ENCODE results near the gene KRT7.

The KRT7 gene

GRCh38 chr12:52187640-52188039 is 45.4 kb upstream of the KRT7 start:
- TF ChIP-seq CTCF (conservative IDR thresholded peaks at IDR 0.05), result no peak
- H3K27ac ChIP-seq, result no peak overlapping the region

DNA sequence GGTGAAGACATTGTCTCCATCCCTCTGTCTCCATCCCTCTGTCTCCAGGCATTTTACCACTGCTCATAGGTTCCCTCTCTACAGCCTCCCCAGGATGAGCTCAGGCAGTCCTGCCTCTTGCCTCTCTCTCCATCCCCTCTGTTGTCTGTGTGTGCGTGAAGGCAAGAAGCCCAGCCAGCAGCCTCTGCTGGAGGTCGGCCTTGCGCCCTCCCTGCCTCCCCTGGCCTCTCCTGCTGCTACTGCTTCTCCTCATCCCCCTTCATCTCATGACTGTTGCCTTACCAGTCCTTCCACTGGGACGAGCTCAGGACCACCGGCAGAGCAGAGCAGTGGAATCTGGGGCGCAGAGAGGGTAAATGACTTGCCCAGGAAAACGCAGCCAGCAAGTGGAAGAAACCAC is 44.4 kb upstream of the KRT7 start:
- no peak for TF ChIP-seq CTCF (conservative IDR thresholded peaks at IDR 0.05)
- no peak overlapping the region for H3K27ac ChIP-seq

DNA sequence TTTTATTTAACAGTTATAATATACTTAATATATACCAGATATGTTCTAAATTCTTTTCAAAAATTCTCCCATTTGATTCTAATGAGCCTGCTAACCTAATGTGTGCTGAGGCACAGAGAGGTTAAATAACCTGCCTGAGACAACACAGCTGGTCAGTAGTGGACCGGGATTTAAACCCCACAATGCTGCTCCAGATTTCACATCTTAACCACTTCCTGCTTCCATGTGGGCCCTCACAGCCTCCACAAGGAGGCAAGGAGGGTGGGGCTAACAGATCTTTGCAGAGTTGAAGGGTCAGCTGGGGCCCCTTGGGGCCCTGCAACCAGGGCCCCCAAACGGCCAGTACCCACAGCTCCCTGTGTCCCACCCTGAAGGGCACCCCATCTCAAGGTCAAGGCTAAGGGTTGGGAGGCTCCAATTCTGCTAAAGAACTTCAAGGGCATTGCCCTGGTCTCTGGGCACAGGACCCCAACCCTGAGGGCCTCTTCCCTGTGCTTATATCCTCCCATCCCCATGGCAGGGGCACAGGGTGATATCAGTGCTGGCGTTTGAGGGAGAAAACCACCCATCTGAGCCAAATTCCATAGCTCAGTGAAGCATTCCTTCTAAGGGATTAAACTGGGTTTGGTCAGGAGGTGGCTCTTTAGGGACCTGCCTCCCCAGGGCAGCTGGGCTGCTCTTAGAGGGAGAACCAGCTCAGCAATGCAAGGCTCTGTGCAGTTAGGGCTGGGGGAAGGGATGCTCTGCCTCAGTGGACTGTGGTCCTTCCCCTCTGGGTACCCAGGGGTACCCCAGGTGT is 43.5 kb upstream of the KRT7 start:
- no peak overlapping the region for H3K27ac ChIP-seq
- no peak for TF ChIP-seq CTCF (conservative IDR thresholded peaks at IDR 0.05)

- TF ChIP-seq CTCF (conservative IDR thresholded peaks at IDR 0.05), result no peak
- peak overlapping the region; percentile 71; the same call in 1 of the 2 replicates for H3K27ac ChIP-seq
These were observed 41.9 kb upstream of the KRT7 start for GRCh38 chr12:52190860-52191729.

DNA sequence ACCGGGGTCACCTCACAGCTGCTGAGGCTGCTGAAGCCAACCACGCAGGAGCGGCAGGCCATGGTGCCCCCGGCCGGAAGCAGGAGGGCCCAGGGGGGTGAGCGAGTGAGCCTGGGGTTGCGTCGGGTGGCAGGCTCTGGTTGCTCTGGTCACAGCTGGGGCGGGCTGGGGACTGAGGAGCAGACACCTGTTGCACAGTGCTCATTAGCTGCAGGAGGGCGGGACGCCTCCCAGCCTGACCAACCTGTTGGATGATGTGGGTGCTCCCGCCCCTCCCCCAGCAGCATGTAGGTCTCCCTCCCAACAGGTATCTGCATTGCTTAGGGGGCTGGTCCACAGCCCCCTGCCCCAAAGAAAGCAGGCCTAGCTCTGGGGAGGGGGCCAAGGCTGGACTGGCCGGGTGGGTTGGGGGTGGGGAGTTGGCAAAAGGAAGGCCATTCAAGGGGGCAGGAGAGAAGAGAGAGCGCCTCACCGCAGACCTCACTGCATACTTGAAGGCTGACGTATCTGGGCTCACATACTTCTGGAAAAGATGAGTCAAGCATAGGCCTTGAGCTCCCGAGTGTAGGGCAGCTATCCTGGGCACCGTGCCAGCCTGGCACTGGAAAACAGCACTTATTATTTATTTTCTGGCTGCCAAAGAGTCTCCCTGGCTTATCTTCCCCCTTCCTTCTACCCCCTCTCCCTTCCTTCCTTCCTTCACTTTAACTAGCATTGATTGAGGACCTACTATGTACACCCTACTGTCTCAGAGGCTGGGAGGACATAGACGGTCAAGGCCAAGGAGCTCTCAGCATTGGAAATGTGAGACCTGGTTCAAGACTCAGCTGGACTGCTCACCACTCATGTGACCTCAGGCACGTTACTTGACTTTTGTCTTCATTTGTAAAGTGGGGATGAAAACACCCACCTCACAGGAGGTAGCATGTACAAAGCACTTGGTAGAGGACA is 40.9 kb upstream of the KRT7 start, which contains the start of gene KRT80:
KRT80 (minus strand) TSS at position 174 of the 951 bp plus-strand sequence; CDS start at position 62, 112 bp downstream.
- peak within 1 kb of the TSS; percentile 71 for H3K27ac ChIP-seq

DNA sequence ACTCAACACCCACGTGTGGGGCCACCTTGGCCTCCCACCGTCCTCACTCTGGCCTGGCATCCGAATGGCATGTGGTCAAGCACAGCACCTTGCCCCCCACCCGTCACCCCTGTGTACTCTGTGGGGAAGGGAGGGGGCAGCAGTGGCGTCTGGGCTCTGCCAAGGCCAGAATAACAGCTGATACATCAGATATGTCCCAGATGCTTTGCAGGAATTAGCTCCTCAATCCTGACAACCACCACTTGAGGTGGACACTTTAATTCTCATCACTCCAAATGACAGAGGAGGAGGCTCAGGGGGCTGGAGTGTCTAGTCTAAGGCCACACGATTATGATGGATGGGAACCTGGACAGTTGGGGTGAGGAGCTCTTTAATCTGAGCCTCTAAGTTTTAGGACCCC is 39.5 kb upstream of the KRT7 start:
- peak overlapping the region; percentile 71 for H3K27ac ChIP-seq
- TF ChIP-seq CTCF (conservative IDR thresholded peaks at IDR 0.05), result no peak

More for the DNA sequence above, 40.9 kb upstream of the KRT7 start, which contains the start of gene KRT80:
- no peak for TF ChIP-seq CTCF (conservative IDR thresholded peaks at IDR 0.05)

All from VCaP (cell line).